ENCODE data around the gene IRF2.

Gene IRF2

DNA sequence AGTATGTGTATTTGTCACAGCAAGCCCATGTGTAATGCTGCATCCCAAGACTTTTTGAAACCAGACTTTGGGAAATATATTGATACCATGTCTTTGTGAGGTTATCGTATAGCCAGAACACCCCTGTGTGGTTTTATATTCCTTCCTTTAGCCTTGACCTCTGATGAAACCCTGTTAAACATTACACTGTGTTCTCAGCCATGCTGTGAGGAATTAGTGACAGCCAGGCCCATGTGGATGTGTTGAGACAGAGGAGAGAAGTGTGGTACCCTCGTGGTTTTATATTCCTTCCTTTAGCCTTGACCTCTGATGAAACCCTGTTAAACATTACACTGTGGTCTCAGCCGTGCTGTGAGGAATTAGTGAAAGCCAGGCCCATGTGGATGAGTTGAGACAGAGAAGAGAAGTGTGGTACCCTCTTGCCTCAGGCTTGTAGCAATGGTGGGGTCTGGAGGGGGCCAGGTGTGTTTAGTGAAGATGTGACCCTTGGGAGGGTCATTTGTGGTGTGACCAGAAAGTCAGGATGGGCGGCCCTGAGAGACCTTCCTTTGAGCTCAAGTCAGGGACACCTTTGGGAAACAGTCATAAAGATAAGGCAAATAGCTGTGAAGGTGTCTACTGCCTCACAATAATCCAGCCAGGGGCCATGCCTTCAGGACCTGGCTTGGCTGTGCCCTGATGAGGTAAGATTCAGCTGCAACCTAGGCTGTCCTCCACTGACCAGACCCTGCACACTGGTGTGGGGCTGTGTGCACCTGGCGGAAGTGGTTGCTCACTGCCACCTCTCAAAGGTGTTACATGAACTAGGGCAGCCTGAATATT, 110.0 kb downstream of the IRF2 start:
- Histone ChIP-seq H3K9ac (no peak overlapping the region), H3K4me3 (ENCODE audit: low read depth, low read length) (no peak overlapping the region), H2AFZ (no peak overlapping the region), H3K4me1 (no peaks in the 10 kb centered on the region), H3K9me3 (ENCODE audit: control insufficient read depth, low read length) (no peaks in the 10 kb centered on the region), H3K27me3 (ENCODE audit: control insufficient read depth, insufficient read depth, low read length) (no peaks in the 10 kb centered on the region), H3K79me2 (no peaks in the 10 kb centered on the region), H3K36me3 (ENCODE audit: control insufficient read depth, insufficient read depth, low read length) (no peaks in the 10 kb centered on the region), H3K4me2 (ENCODE audit: low read length) (no peak overlapping the region), H3K27ac (no peak overlapping the region)
- TF ChIP-seq CTCF (IDR thresholded peaks at IDR 0.05), result no peak

- no peak overlapping the region for H3K27ac ChIP-seq
- no peaks in the 10 kb centered on the region for H3K27me3 ChIP-seq (ENCODE audit: control insufficient read depth, insufficient read depth, low read length)
- TF ChIP-seq CTCF (IDR thresholded peaks at IDR 0.05), result no peak
- H3K4me2 ChIP-seq (ENCODE audit: low read length), result no peak overlapping the region
- no peak overlapping the region for H3K9ac ChIP-seq
- H2AFZ ChIP-seq, result no peak overlapping the region
- H3K9me3 ChIP-seq (ENCODE audit: control insufficient read depth, low read length), result no peaks in the 10 kb centered on the region
- no peak overlapping the region for H3K4me3 ChIP-seq (ENCODE audit: low read depth, low read length)
- H3K79me2 ChIP-seq, result no peaks in the 10 kb centered on the region
- no peaks in the 10 kb centered on the region for H3K36me3 ChIP-seq (ENCODE audit: control insufficient read depth, insufficient read depth, low read length)
- no peaks in the 10 kb centered on the region for H3K4me1 ChIP-seq
These were observed 111.1 kb downstream of the IRF2 start for GRCh38 chr4:184363258-184363657.

GRCh38 chr4:184362396-184362795, 112.0 kb downstream of the IRF2 start:
- no peak overlapping the region for H3K27ac ChIP-seq
- H3K79me2 ChIP-seq, result no peaks in the 10 kb centered on the region
- no peak for TF ChIP-seq CTCF (IDR thresholded peaks at IDR 0.05)
- no peaks in the 10 kb centered on the region for H3K4me1 ChIP-seq
- no peak overlapping the region for H3K9ac ChIP-seq
- no peaks in the 10 kb centered on the region for H3K9me3 ChIP-seq (ENCODE audit: control insufficient read depth, low read length)
- no peak overlapping the region for H3K4me3 ChIP-seq (ENCODE audit: low read depth, low read length)
- H3K4me2 ChIP-seq (ENCODE audit: low read length), result no peak overlapping the region
- no peak overlapping the region for H2AFZ ChIP-seq
- H3K36me3 ChIP-seq (ENCODE audit: control insufficient read depth, insufficient read depth, low read length), result no peaks in the 10 kb centered on the region
- no peaks in the 10 kb centered on the region for H3K27me3 ChIP-seq (ENCODE audit: control insufficient read depth, insufficient read depth, low read length)

DNA sequence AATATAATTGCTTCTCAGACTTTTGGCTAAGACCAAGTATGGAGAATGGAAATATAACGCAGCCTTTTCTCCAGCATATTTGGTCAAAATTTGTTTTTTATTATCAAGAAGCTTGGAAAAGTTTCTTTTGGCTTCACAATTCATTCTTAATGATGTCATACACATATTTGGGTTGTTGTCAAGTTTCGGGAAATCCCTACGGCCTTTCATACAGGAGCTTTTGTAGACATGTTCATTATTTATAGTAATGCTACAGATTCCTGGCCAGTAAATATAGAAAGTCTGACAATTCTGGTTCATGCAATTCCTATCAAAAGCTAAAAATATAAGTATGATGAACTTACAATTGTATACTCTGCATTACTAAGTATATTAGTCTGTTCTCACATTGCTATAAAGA, 112.9 kb downstream of the IRF2 start:
- H3K27ac ChIP-seq, result no peak overlapping the region
- H3K9me3 ChIP-seq (ENCODE audit: control insufficient read depth, low read length), result no peaks in the 10 kb centered on the region
- H3K4me2 ChIP-seq (ENCODE audit: low read length), result no peak overlapping the region
- no peak overlapping the region for H2AFZ ChIP-seq
- no peak for TF ChIP-seq CTCF (IDR thresholded peaks at IDR 0.05)
- H3K4me3 ChIP-seq (ENCODE audit: low read depth, low read length), result no peak overlapping the region
- H3K79me2 ChIP-seq, result no peaks in the 10 kb centered on the region
- no peaks in the 10 kb centered on the region for H3K4me1 ChIP-seq
- no peaks in the 10 kb centered on the region for H3K27me3 ChIP-seq (ENCODE audit: control insufficient read depth, insufficient read depth, low read length)
- no peak overlapping the region for H3K9ac ChIP-seq
- H3K36me3 ChIP-seq (ENCODE audit: control insufficient read depth, insufficient read depth, low read length), result no peaks in the 10 kb centered on the region

DNA sequence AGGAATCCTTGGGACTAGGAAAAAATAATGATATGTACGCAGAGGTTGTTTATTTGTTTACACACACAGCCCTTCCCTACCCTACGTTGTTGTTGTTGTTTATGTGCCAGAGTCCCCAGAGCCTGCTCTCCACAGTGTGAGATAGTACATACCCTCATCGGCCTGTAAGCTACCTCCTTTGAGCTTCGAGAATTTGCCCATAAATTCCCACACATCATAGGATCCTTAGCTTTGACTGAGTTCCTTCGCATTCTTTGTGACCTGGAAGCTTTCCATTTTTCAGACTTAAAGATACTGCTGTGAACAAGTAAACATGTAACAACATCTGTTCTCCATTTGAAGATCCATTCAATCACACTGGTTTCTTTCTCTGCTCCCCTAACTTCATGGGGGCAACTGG, 114.5 kb downstream of the IRF2 start:
- Histone ChIP-seq H3K36me3 (ENCODE audit: control insufficient read depth, insufficient read depth, low read length) (no peaks in the 10 kb centered on the region), H3K4me2 (ENCODE audit: low read length) (no peak overlapping the region), H3K4me1 (no peaks in the 10 kb centered on the region), H3K79me2 (no peaks in the 10 kb centered on the region), H3K9me3 (ENCODE audit: control insufficient read depth, low read length) (no peaks in the 10 kb centered on the region), H3K4me3 (ENCODE audit: low read depth, low read length) (no peak overlapping the region), H3K27me3 (ENCODE audit: control insufficient read depth, insufficient read depth, low read length) (no peaks in the 10 kb centered on the region), H2AFZ (no peak overlapping the region), H3K9ac (no peak overlapping the region), H3K27ac (no peak overlapping the region)
- TF ChIP-seq CTCF (IDR thresholded peaks at IDR 0.05), result no peak
